Caki2 (cell line): ENCODE results near the gene CHM. TPM values are rescaled to one million over a fixed set of nuclear protein-coding genes. Genes with fewer than 3 reads are reported as not detected.
"Not testable (repeated sequence)": the region's sequence is repeated elsewhere in the genome, so short reads cannot be mapped to it uniquely, and the experiment has no call there.

Experiments
- DNase-seq: peaks from one replicate; pipeline ENCODE4 v3.0.0-alpha.2; 2015; ENCODE audit warnings: low read depth
- in situ Hi-C: cut with HindIII; loops from 2 replicates; pipeline ENCODE4 v1.10.0; 2016; ENCODE audit warnings: low sequenced_read_pairs, low pct_unique_long_range_greater_than_20kb, mixed read lengths
- total RNA-seq: library from RNA; depleted of rRNA; stranded (reverse); fragments of >200 nt; shearing (Covaris generic); gene quantifications from 2 replicates; pipeline ENCODE4 v1.2.3, GENCODE V29; 2014; ENCODE audit warnings: low replicate concordance; rRNA removed

The CHM gene
- 8.8 and 10.5 TPM in 2 replicates for total RNA-seq

- in situ Hi-C loops, result no loop called here
- peak; percentile 78 for DNase-seq
Measured at GRCh38 chrX:86047174-86047935, at the start of gene CHM. Gene CHM (minus strand): TSS chrX:86047558. CDS start chrX:86047532, 26 bp downstream.

GRCh38 chrX:86078650-86079049 lies 31.3 kb upstream of the CHM start:
- in situ Hi-C loops, result no loop called here

GRCh38 chrX:86066998-86067397 lies 19.6 kb upstream of the CHM start:
- in situ Hi-C loops, result no loop called here
- no peak for DNase-seq

More at GRCh38 chrX:86078650-86079049, 31.3 kb upstream of the CHM start:
- no peak for DNase-seq

- in situ Hi-C loops, result no loop called here
- DNase-seq, result no peak
Measured at GRCh38 chrX:86061407-86061806, 14.0 kb upstream of the CHM start.

- DNase-seq, result no peak
- in situ Hi-C loops, result no loop called here
Measured at GRCh38 chrX:86051741-86052140, 4.4 kb upstream of the CHM start.

- in situ Hi-C loops, result no loop called here
- no peak for DNase-seq
Measured at GRCh38 chrX:86047936-86048280, 550 bp upstream of the CHM start.

- in situ Hi-C loops, result no loop called here
- DNase-seq, result no peak
Measured at GRCh38 chrX:86044216-86044615, 3.1 kb downstream of the CHM start.

GRCh38 chrX:86039625-86040568 lies 7.5 kb downstream of the CHM start:
- no peak for DNase-seq
- in situ Hi-C loops, result no loop called here

GRCh38 chrX:86033385-86033784 lies 14.0 kb downstream of the CHM start:
- in situ Hi-C loops, result no loop called here
- no peak for DNase-seq

- in situ Hi-C loops, result no loop called here
- DNase-seq, result no peak
Measured at GRCh38 chrX:86028681-86029080, 18.7 kb downstream of the CHM start.

- DNase-seq, result no peak
- in situ Hi-C loops, result no loop called here
Measured at GRCh38 chrX:86023811-86024210, 23.5 kb downstream of the CHM start.

- in situ Hi-C loops, result no loop called here
- DNase-seq, result no peak
Measured at GRCh38 chrX:86021652-86022289, 25.6 kb downstream of the CHM start.

- DNase-seq, result no peak
- in situ Hi-C loops, result no loop called here
Measured at GRCh38 chrX:86016139-86016538, 31.2 kb downstream of the CHM start.

- in situ Hi-C loops, DNase-seq: not testable (repeated sequence)
Measured at GRCh38 chrX:86014959-86015358, 32.4 kb downstream of the CHM start.

- no peak for DNase-seq
- in situ Hi-C loops, result no loop called here
Measured at GRCh38 chrX:86014421-86014820, 32.9 kb downstream of the CHM start.

- DNase-seq, result no peak
- in situ Hi-C loops, result no loop called here
Measured at GRCh38 chrX:86013792-86014191, 33.6 kb downstream of the CHM start.

GRCh38 chrX:86012188-86012587 lies 35.2 kb downstream of the CHM start:
- in situ Hi-C loops, result no loop called here

GRCh38 chrX:86009803-86010202 lies 37.6 kb downstream of the CHM start:
- in situ Hi-C loops, result not testable (repeated sequence)

More at GRCh38 chrX:86012188-86012587, 35.2 kb downstream of the CHM start:
- no peak for DNase-seq

GRCh38 chrX:86007891-86008290 lies 39.5 kb downstream of the CHM start:
- DNase-seq, in situ Hi-C loops: not testable (repeated sequence)

More at GRCh38 chrX:86009803-86010202, 37.6 kb downstream of the CHM start:
- DNase-seq, result not testable (repeated sequence)
